GM12878 (cell line): ENCODE results near the gene ECM1. TPM values are rescaled to one million over a fixed set of nuclear protein-coding genes. Genes with fewer than 3 reads are reported as not detected.

Experiments
- ATAC-seq: fragments of 200-7000 bp; cut with Tn5 transposase; 3 replicates; pipeline ENCODE4 v1.9.1; 2020; ENCODE audit warnings: mild to moderate bottlenecking, moderate library complexity
- BruUV-seq: library from RNA; stranded (reverse); fragments of 400-500 nt; replicated peaks from 2 replicates; lab custom pipeline; 2021; lab: Mats Ljungman, UMichigan
- CTCF ChIA-PET: fragments of 300-600 bp; sonication (Branson Sonifier 250); formaldehyde crosslinking; extraction: SDS; loops from one replicate; lab custom pipeline; 2021; ENCODE audit warnings: inconsistent platforms; lab: Yijun Ruan, JAX
- POLR2A ChIA-PET: fragments of 350-600 bp; formaldehyde crosslinking; extraction: SDS; loops from one replicate; lab custom pipeline; 2021; ENCODE audit warnings: inconsistent platforms; lab: Charles Lee
- RAD21 ChIA-PET: fragments of 300-600 bp; sonication (Branson Sonifier 250); formaldehyde crosslinking; loops from one replicate; lab custom pipeline; 2023; ENCODE audit warnings: antibody characterized with exemption; ENCODE audit not compliant: unreplicated experiment; lab: Charles Lee
- SMC1A ChIA-PET: fragments of 300-600 bp; sonication (Branson Sonifier 250); formaldehyde crosslinking; loops from one replicate; lab custom pipeline; 2023; ENCODE audit not compliant: unreplicated experiment, uncharacterized antibody; lab: Charles Lee
- DNase-seq: peaks from one replicate; pipeline ENCODE4 v3.0.0-alpha.2; 2011; ENCODE audit warnings: low read depth, low spot score
- FAIRE-seq: peaks from 3 replicates; lab custom pipeline; 2011; peaks lifted over from hg19 to GRCh38; lab: Jason Lieb, UNC
- H2AFZ ChIP-seq: 2 replicates; pipeline ENCODE4 v1.6.0; 2011; ENCODE audit warnings: low read depth, low read length, control low read depth; ENCODE audit not compliant: control insufficient read depth
- H3K27ac ChIP-seq: 2 replicates; pipeline ENCODE4 v1.5.1; 2011; ENCODE audit warnings: control low read depth; ENCODE audit not compliant: control insufficient read depth, insufficient read depth
- H3K27me3 ChIP-seq, 2 experiments: replicated peaks in 1 of 2; 2 replicates each; pipeline versions ENCODE4 v1.6.0 to v1.6.1; 2011; ENCODE audit warnings: low read length in 1 of 2; ENCODE audit not compliant: control insufficient read depth in 2 of 2, insufficient read depth in 2 of 2
- H3K36me3 ChIP-seq, 2 experiments: 2 replicates each; pipeline ENCODE4 v1.5.1; 2011; ENCODE audit warnings: low read length in 1 of 2; ENCODE audit not compliant: control insufficient read depth in 2 of 2, insufficient read depth in 2 of 2
- H3K4me1 ChIP-seq: 2 replicates; pipeline ENCODE4 v1.6.1; 2011; ENCODE audit warnings: mild to moderate bottlenecking, low read length, moderate library complexity, mixed read lengths; ENCODE audit not compliant: control insufficient read depth, insufficient read depth
- H3K4me2 ChIP-seq: 2 replicates; pipeline ENCODE4 v1.6.0; 2011; ENCODE audit warnings: control low read depth; ENCODE audit not compliant: control insufficient read depth, insufficient read depth
- H3K4me3 ChIP-seq: fragments of 200-600 bp; sonication (generic); 2 replicates; pipeline ENCODE4 v1.5.1; 2016
- H3K79me2 ChIP-seq: 2 replicates; pipeline ENCODE4 v1.6.0; 2011; ENCODE audit warnings: low read length; ENCODE audit not compliant: control insufficient read depth, insufficient read depth
- H3K9ac ChIP-seq: 2 replicates; pipeline ENCODE4 v1.8.0; 2011; ENCODE audit warnings: low read length, control low read depth, mixed read lengths; ENCODE audit not compliant: control insufficient read depth, insufficient read depth
- H3K9me3 ChIP-seq: replicated peaks from 3 replicates; pipeline ENCODE4 v1.5.1; 2011; ENCODE audit warnings: mild to moderate bottlenecking, low read length; ENCODE audit not compliant: control insufficient read depth, insufficient read depth
- H4K20me1 ChIP-seq: 2 replicates; pipeline ENCODE4 v1.6.0; 2011; ENCODE audit not compliant: control insufficient read depth, insufficient read depth
- ATF7 ChIP-seq: fragments of 450-650 bp; IDR thresholded peaks from 2 replicates; pipeline ENCODE4 v1.6.1; 2016; ENCODE audit warnings: low read depth, mild to moderate bottlenecking
- CTCF ChIP-seq, 3 experiments: IDR thresholded peaks in 2 of 3; conservative IDR thresholded peaks in 1 of 3; 2 replicates each; pipeline ENCODE4 v1.5.1; 2011; ENCODE audit warnings: low read depth in 3 of 3, low read length in 3 of 3, mild to moderate bottlenecking in 3 of 3, control low read depth in 2 of 3, moderate library complexity in 2 of 3, inconsistent platforms in 1 of 3, mixed read lengths in 1 of 3; ENCODE audit not compliant: control insufficient read depth in 2 of 3, insufficient read depth in 1 of 3; ENCODE audit errors: extremely low read depth in 1 of 3
- NKRF ChIP-seq: fragments of 450-650 bp; conservative IDR thresholded peaks from 2 replicates; pipeline ENCODE4 v1.6.1; 2017; ENCODE audit warnings: mild to moderate bottlenecking, moderate library complexity
- NR2C1 ChIP-seq: fragments of 450-650 bp; IDR thresholded peaks from 2 replicates; pipeline ENCODE4 v1.6.1; 2017; ENCODE audit warnings: antibody characterized with exemption, mild to moderate bottlenecking, moderate library complexity
- NRF1 ChIP-seq: conservative IDR thresholded peaks from 2 replicates; pipeline ENCODE4 v1.6.1; 2011; ENCODE audit warnings: mild to moderate bottlenecking, low read depth, low read length, improper control_type of control experiment
- RAD21 ChIP-seq: IDR thresholded peaks from 2 replicates; pipeline ENCODE4 v1.6.1; 2011; ENCODE audit warnings: mild to moderate bottlenecking, low read depth, low read length, moderate library complexity; ENCODE audit not compliant: insufficient read depth
- SP1 ChIP-seq: IDR thresholded peaks from one replicate; pipeline ENCODE4 v1.6.1; 2011; ENCODE audit warnings: low read depth, low read length
- SUPT20H ChIP-seq: IDR thresholded peaks from 2 replicates; pipeline ENCODE4 v1.6.1; 2011; ENCODE audit warnings: low read depth, mild to moderate bottlenecking, low read length, moderate library complexity, borderline replicate concordance; ENCODE audit not compliant: control insufficient read depth
- TCF12 ChIP-seq: IDR thresholded peaks from 2 replicates; pipeline ENCODE4 v1.6.1; 2011; ENCODE audit warnings: low read depth, mild to moderate bottlenecking, low read length
- USF1 ChIP-seq: IDR thresholded peaks from 2 replicates; pipeline ENCODE4 v1.6.1; 2011; ENCODE audit warnings: borderline replicate concordance, low read depth, mild to moderate bottlenecking, moderate library complexity, mixed read lengths, low read length; ENCODE audit not compliant: insufficient read depth; ENCODE audit errors: extremely low read length
- ZNF24 ChIP-seq: fragments of 450-650 bp; IDR thresholded peaks from 2 replicates; pipeline ENCODE4 v1.6.1; 2017; ENCODE audit warnings: antibody characterized with exemption, mild to moderate bottlenecking
- WGBS: methylation state at CpG from one replicate; pipeline ENCODE4 v1.1.6; 2016; ENCODE audit warnings: low lambda C conversion rate; ENCODE audit not compliant: insufficient replicate concordance, insufficient coverage; ENCODE audit errors: missing lambda C conversion rate; 5-methylcytosine and 5-hydroxymethylcytosine counted together
- in situ Hi-C: fragments of 300-500 bp; cut with MboI; formaldehyde crosslinking; loops from 9 replicates; pipeline ENCODE4 v1.14.3; 2018; ENCODE audit warnings: mixed read lengths
- intact Hi-C: fragments of 100-400 bp; cut with micrococcal nuclease; formaldehyde crosslinking; loops from one replicate; pipeline ENCODE4 v1.14.2; 2022; ENCODE audit not compliant: unreplicated experiment
- polyA plus RNA-seq, 11 experiments: library from polyadenylated mRNA; depleted of rRNA in 4 of 11; unstranded in 6 of 11; stranded (reverse) in 5 of 11; fragments of >200 nt; fragmentation: Nextera tagmentation in 4 of 11; fragmentation: Illumina TruSeq in 1 of 11; extraction: Ambion mirVana in 4 of 11; extraction: Trizol in 1 of 11; gene quantifications; 1 replicate in 1 of 11; 2 replicates in 10 of 11; pipeline versions ENCODE4 v1.2.1 to v1.2.3, GENCODE V29; 2011 to 2016; ENCODE audit warnings: inconsistent platforms in 2 of 11, missing spikeins in 2 of 11, low read depth in 1 of 11
- total RNA-seq, 4 experiments: library from RNA; depleted of rRNA in 3 of 4; stranded (reverse); fragments of >200 nt in 3 of 4; fragmentation: Illumina TruSeq in 1 of 4; extraction: Trizol in 1 of 4; gene quantifications; 2 replicates each; pipeline versions ENCODE4 v1.2.1 to v1.2.3, GENCODE V29; 2013 to 2021

Gene ECM1
- total and polyA plus RNA-seq, 10 of the 15 experiments (the other 5 are each of a cell fraction or from before 2014, with no cell fraction given): 0.06 to 1.3 (median 0.60) TPM

GRCh38 chr1:150559656-150560010 is 51.7 kb downstream of the ECM1 start:
- Histone ChIP-seq H2AFZ (no peak overlapping the region), H3K4me2 (no peak overlapping the region), H4K20me1 (no peaks in the 10 kb centered on the region), H3K79me2 (peaks cover 24% of the 10 kb centered on the region), H3K9me3 (no peaks in the 10 kb centered on the region), H3K27ac (no peak overlapping the region), H3K27me3 (no peaks in the 10 kb centered on the region), H3K9ac (no peak overlapping the region), H3K4me3 (no peak overlapping the region), H3K4me1 (peaks cover 19% of the 10 kb centered on the region), H3K36me3 (no peaks in the 10 kb centered on the region)
- RAD21 ChIA-PET: interaction anchor here (1.0 to 12.1 kb wide), 9 partner anchors 17 to 363 kb away, joined by 3 to 387 read pairs (median 11); partner anchors contain the start of genes ENSA, FALEC, GOLPH3L and MCL1
- in situ Hi-C loops: no loop called here
- ATAC-seq (no peak), DNase-seq (no peak), FAIRE-seq (no peak)
- POLR2A ChIA-PET: interaction anchor here (0.5 to 10.5 kb wide), 4 partner anchors 19 to 69 kb away, joined by 3 to 95 read pairs (median 36); partner anchors contain the start of gene ENSA
- CTCF ChIA-PET: interaction anchor here (0.6 to 13.7 kb wide), 34 partner anchors 9 to 436 kb away, joined by 3 to 390 read pairs (median 6); partner anchors contain the start of genes ANXA9, CA14, CTSS and ENSA
- no TSS peak for BruUV-seq
- TF ChIP-seq CTCF (IDR thresholded peaks at IDR 0.05 in 2 of 3, conservative IDR thresholded peaks at IDR 0.05 in 1 of 3; ENCODE audit: control insufficient read depth in 2 of 3, extremely low read depth in 1 of 3, insufficient read depth in 1 of 3, low read depth in 3 of 3, low read length in 3 of 3) (no peak), NKRF (no peak), TCF12 (no peak), RAD21 (no peak), NR2C1 (no peak), ZNF24 (no peak), SUPT20H (no peak), ATF7 (no peak), USF1 (no peak), SP1 (no peak), NRF1 (no peak)
- SMC1A ChIA-PET: interaction anchor here (1.4 to 12.5 kb wide), 4 partner anchors 8 to 69 kb away, joined by 3 to 388 read pairs (median 214); partner anchors contain the start of genes ENSA and MCL1
- intact Hi-C loops: loop anchor here (2.0 to 5.0 kb wide), 5 partner anchors 138 to 418 kb away; partner anchors contain the start of genes CTSS, GOLPH3L and SETDB1
- 52% methylated on average over 10 of the region's 10 CpGs for WGBS
